ENCODE measurements around the gene TRHDE. TPM values are rescaled to one million over a fixed set of nuclear protein-coding genes. Genes with fewer than 3 reads are reported as not detected.

Gene TRHDE
- total and polyA plus RNA-seq, 7 donors, result 0.42 to 10.0 (median 2.9) TPM

- Histone ChIP-seq H3K36me3 (no peaks in the 10 kb centered on the region), H3K9me3 (no peaks in the 10 kb centered on the region), H3K4me3 (no peak overlapping the region), H3K4me1 (no peaks in the 10 kb centered on the region), H3K27me3 (no peaks in the 10 kb centered on the region), H3K27ac (no peak overlapping the region)
- intact Hi-C loops (cut with DNase I), result no loop called here
- TF ChIP-seq EP300 (IDR thresholded peaks at IDR 0.05) (no peak), POLR2AphosphoS5 (IDR thresholded peaks at IDR 0.05) (no peak), CTCF (IDR thresholded peaks at IDR 0.05) (no peak), POLR2A (IDR thresholded peaks at IDR 0.05) (no peak)
- DNase-seq, result no peak
Observed at GRCh38 chr12:72444125-72444524, 172.0 kb downstream of the TRHDE start.

DNA sequence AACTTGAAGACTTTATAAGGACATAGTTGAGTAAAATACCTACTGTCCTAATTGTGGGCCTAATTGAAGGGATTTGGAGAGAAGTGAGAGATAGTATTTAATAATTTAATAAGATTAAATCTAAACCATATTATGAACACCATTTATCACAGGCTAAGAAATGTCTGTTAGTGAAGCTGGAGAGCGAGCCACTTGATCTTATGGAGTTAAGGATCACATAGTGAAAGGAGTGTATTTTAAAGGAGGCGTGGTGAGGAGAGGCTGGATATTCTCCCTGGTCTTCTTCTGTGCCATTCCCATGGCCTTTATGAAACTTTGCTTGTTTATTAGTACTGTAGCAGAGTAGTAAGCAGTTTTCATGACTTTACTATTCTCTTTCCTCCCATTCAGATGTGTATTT is 172.4 kb downstream of the TRHDE start:
- Histone ChIP-seq H3K9me3 (no peaks in the 10 kb centered on the region), H3K4me1 (no peaks in the 10 kb centered on the region), H3K36me3 (no peaks in the 10 kb centered on the region), H3K27me3 (no peaks in the 10 kb centered on the region), H3K27ac (no peak overlapping the region), H3K4me3 (no peak overlapping the region)
- intact Hi-C loops (cut with DNase I), result no loop called here
- DNase-seq, result no peak
- WGBS, 2 donors, result 84 to 94% methylated on average over 2 of the region's 2 CpGs
- TF ChIP-seq POLR2AphosphoS5 (IDR thresholded peaks at IDR 0.05) (no peak), CTCF (IDR thresholded peaks at IDR 0.05) (no peak), POLR2A (IDR thresholded peaks at IDR 0.05) (no peak), EP300 (IDR thresholded peaks at IDR 0.05) (no peak)

- WGBS, 2 donors, result 95 to 96% methylated on average over 1 of the region's 1 CpG
- no peak overlapping the region for H3K27ac ChIP-seq
- intact Hi-C loops (cut with DNase I), result no loop called here
Observed at GRCh38 chr12:72448089-72448488, 175.9 kb downstream of the TRHDE start.

DNA sequence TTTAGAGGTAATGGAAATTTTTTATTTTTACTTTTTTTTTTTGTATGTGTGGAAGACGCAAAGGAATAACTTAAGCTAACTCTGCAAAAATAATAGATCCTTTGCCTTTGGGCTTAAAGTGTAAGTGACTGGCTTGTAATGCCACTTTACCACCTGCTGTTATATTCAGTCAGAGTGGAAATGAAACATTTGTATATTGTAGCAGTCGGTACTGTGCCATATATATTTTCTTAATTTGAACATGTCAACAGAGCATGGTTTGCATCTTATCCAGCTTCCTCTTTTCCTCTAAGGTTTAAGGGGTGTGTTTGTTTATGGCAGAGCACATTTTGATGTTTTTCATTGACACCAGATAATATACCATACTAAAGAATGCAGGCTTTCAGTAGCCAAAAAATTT is 176.6 kb downstream of the TRHDE start:
- H3K27ac ChIP-seq, result no peak overlapping the region
- no peaks in the 10 kb centered on the region for H3K36me3 ChIP-seq
- H3K4me3 ChIP-seq, result no peak overlapping the region
- TF ChIP-seq EP300 (IDR thresholded peaks at IDR 0.05) (no peak), CTCF (IDR thresholded peaks at IDR 0.05) (no peak), POLR2A (IDR thresholded peaks at IDR 0.05) (no peak), POLR2AphosphoS5 (IDR thresholded peaks at IDR 0.05) (no peak)
- no peaks in the 10 kb centered on the region for H3K4me1 ChIP-seq
- intact Hi-C loops (cut with DNase I), result no loop called here
- no peaks in the 10 kb centered on the region for H3K27me3 ChIP-seq
- H3K9me3 ChIP-seq, result no peaks in the 10 kb centered on the region
- DNase-seq, result no peak
- WGBS, 2 donors, result 53 to 60% methylated on average over 2 of the region's 2 CpGs

More at GRCh38 chr12:72448089-72448488, 175.9 kb downstream of the TRHDE start:
- H3K4me1 ChIP-seq, result no peaks in the 10 kb centered on the region
- no peaks in the 10 kb centered on the region for H3K27me3 ChIP-seq
- no peak for DNase-seq
- no peak overlapping the region for H3K4me3 ChIP-seq
- no peak for TF ChIP-seq EP300 (IDR thresholded peaks at IDR 0.05)
- TF ChIP-seq POLR2AphosphoS5 (IDR thresholded peaks at IDR 0.05), result no peak
- TF ChIP-seq CTCF (IDR thresholded peaks at IDR 0.05), result no peak
- no peak for TF ChIP-seq POLR2A (IDR thresholded peaks at IDR 0.05)
- no peaks in the 10 kb centered on the region for H3K9me3 ChIP-seq
- no peaks in the 10 kb centered on the region for H3K36me3 ChIP-seq

DNA sequence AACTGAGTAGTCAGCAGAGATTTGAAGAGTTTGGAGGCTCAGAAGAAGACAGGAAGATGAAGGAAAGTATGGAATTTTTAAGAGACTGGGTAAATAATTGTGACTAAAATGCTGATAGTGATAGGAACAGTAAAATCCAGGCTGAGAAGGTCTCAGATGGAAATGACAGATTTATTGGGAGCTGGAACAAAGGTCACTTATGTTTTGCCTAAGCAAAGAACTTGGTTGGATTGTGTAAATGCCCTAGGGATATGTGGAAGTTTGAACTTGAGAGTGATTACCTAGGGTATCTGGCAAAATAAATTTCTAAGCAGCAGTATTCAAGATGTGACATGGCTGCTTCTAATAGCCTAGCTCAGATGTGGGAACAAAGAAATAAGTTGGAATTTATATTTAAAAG is 180.9 kb downstream of the TRHDE start:
- Histone ChIP-seq H3K27ac (no peak overlapping the region), H3K9me3 (no peaks in the 10 kb centered on the region), H3K4me3 (no peak overlapping the region), H3K4me1 (no peaks in the 10 kb centered on the region), H3K27me3 (no peaks in the 10 kb centered on the region), H3K36me3 (no peaks in the 10 kb centered on the region)
- TF ChIP-seq POLR2A (IDR thresholded peaks at IDR 0.05), result no peak
- TF ChIP-seq EP300 (IDR thresholded peaks at IDR 0.05), result no peak
- TF ChIP-seq CTCF (IDR thresholded peaks at IDR 0.05), result no peak
- TF ChIP-seq POLR2AphosphoS5 (IDR thresholded peaks at IDR 0.05), result no peak
- intact Hi-C loops (cut with DNase I), result no loop called here
- no peak for DNase-seq

Measured in sigmoid colon (tissue), 7 donors.